Thyroid gland (tissue), 4 donors: ENCODE results near the gene ARHGEF9. TPM values are rescaled to one million over a fixed set of nuclear protein-coding genes. Genes with fewer than 3 reads are reported as not detected.
A peak's percentile ranks its signal among the peaks of the same experiment; 100 is the strongest.

Source experiments
- DNase-seq, 2 donors: peaks; one replicate each; pipeline ENCODE4 v3.0.0-alpha.2; 2019
- H3K27ac ChIP-seq, 3 donors: fragments of 200-600 bp; sonication (generic); 1 replicate in 2 of 3; 2 replicates in 1 of 3; pipeline ENCODE4 v1.5.1; 2016 to 2019; ENCODE audit warnings: mild to moderate bottlenecking in 1 of 3, moderate library complexity in 1 of 3
- H3K27me3 ChIP-seq: fragments of 200-600 bp; sonication (generic); one replicate; pipeline ENCODE4 v1.5.1; 2019
- H3K36me3 ChIP-seq, 2 donors: fragments of 200-600 bp; sonication (generic); one replicate each; pipeline ENCODE4 v1.5.1; 2016 to 2019
- H3K4me1 ChIP-seq, 2 donors: fragments of 200-600 bp; sonication (generic); one replicate each; pipeline ENCODE4 v1.5.1; 2017 to 2019
- H3K4me3 ChIP-seq, 3 donors: fragments of 200-600 bp; sonication (generic); replicated peaks in 1 of 3; 1 replicate in 2 of 3; 2 replicates in 1 of 3; pipeline ENCODE4 v1.5.1; 2016; ENCODE audit warnings: mild to moderate bottlenecking in 1 of 3
- H3K9me3 ChIP-seq: fragments of 200-600 bp; sonication (generic); one replicate; pipeline ENCODE4 v1.5.1; 2017
- POLR2A ChIP-seq, 2 donors: fragments of 450-650 bp; IDR thresholded peaks; one replicate each; pipeline ENCODE4 v1.6.1; 2017; ENCODE audit warnings: antibody characterized with exemption in 2 of 2, mild to moderate bottlenecking in 2 of 2, moderate library complexity in 1 of 2
- WGBS, 2 donors: methylation state at CpG; one replicate each; pipeline ENCODE4 v1.1.5; 2017; 5-methylcytosine and 5-hydroxymethylcytosine counted together
- intact Hi-C: fragments of 100-400 bp; cut with DNase I; formaldehyde crosslinking; loops from one replicate; pipeline ENCODE4 v1.15.1; 2023
- total RNA-seq, 4 donors: library from RNA; depleted of rRNA; stranded (reverse); fragments of >200 nt; gene quantifications; one replicate each; pipeline ENCODE4 v1.2.3, GENCODE V29; 2016
- TF ChIP-seq, protein P1 (sequence below), 6 experiments: fragments of 200-600 bp in 3 of 6; fragments of 450-650 bp in 3 of 6; sonication (generic) in 3 of 6; IDR thresholded peaks; one replicate each; pipeline ENCODE4 v1.5.1; 2016 to 2019; ENCODE audit warnings: antibody characterized with exemption in 6 of 6, mild to moderate bottlenecking in 2 of 6, inconsistent platforms in 1 of 6, moderate library complexity in 1 of 6

ARHGEF9 gene
- total RNA-seq, 4 donors from 2014 or later = 20.2 to 27.0 (median 25.0) TPM

DNA sequence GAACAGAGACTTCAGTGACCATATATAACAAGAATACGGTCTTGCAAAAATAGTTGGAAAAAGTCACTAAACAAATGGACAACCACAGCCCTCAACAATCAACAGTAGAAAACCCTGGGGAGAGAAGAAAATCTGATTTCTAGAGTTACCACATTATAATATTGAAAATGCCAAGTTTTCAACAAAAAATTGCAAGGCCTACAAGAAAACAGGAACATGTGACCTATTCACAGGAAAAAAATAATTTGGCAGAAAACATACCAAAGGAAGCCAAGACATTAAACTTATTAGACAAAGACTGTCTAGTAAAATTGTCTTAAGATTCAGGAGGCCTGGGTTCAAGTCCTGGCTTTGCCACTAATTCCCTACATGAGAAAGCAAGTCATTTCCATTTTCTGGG lies 64.7 kb downstream of the ARHGEF9 start:
- Histone ChIP-seq H3K36me3 (no peaks in the 10 kb centered on the region), H3K27me3 (no peaks in the 10 kb centered on the region), H3K9me3 (no peaks in the 10 kb centered on the region), H3K4me1 (peaks cover 0 to 6% of the 10 kb centered on the region in 2 donors), H3K4me3 (no peak overlapping the region), H3K27ac (no peak overlapping the region)
- TF ChIP-seq, protein P1, sequence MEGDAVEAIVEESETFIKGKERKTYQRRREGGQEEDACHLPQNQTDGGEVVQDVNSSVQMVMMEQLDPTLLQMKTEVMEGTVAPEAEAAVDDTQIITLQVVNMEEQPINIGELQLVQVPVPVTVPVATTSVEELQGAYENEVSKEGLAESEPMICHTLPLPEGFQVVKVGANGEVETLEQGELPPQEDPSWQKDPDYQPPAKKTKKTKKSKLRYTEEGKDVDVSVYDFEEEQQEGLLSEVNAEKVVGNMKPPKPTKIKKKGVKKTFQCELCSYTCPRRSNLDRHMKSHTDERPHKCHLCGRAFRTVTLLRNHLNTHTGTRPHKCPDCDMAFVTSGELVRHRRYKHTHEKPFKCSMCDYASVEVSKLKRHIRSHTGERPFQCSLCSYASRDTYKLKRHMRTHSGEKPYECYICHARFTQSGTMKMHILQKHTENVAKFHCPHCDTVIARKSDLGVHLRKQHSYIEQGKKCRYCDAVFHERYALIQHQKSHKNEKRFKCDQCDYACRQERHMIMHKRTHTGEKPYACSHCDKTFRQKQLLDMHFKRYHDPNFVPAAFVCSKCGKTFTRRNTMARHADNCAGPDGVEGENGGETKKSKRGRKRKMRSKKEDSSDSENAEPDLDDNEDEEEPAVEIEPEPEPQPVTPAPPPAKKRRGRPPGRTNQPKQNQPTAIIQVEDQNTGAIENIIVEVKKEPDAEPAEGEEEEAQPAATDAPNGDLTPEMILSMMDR (IDR thresholded peaks at IDR 0.05) = no peak
- no peak for TF ChIP-seq POLR2A (IDR thresholded peaks at IDR 0.05)
- intact Hi-C loops = no loop called here
- WGBS, 2 donors = 33 to 50% methylated on average over 1 of the region's 1 CpG
- DNase-seq = no peak

GRCh38 chrX:63719633-63720032 lies 65.4 kb downstream of the ARHGEF9 start:
- H3K4me1 ChIP-seq = peaks cover 0 to 6% of the 10 kb centered on the region in 2 donors
- TF ChIP-seq POLR2A (IDR thresholded peaks at IDR 0.05) = no peak
- TF ChIP-seq, protein P1 (IDR thresholded peaks at IDR 0.05) = no peak
- no peaks in the 10 kb centered on the region for H3K27me3 ChIP-seq
- no peaks in the 10 kb centered on the region for H3K9me3 ChIP-seq
- H3K36me3 ChIP-seq = no peaks in the 10 kb centered on the region
- DNase-seq = no peak
- H3K27ac ChIP-seq = no peak overlapping the region
- no peak overlapping the region for H3K4me3 ChIP-seq
- intact Hi-C loops = no loop called here

DNA sequence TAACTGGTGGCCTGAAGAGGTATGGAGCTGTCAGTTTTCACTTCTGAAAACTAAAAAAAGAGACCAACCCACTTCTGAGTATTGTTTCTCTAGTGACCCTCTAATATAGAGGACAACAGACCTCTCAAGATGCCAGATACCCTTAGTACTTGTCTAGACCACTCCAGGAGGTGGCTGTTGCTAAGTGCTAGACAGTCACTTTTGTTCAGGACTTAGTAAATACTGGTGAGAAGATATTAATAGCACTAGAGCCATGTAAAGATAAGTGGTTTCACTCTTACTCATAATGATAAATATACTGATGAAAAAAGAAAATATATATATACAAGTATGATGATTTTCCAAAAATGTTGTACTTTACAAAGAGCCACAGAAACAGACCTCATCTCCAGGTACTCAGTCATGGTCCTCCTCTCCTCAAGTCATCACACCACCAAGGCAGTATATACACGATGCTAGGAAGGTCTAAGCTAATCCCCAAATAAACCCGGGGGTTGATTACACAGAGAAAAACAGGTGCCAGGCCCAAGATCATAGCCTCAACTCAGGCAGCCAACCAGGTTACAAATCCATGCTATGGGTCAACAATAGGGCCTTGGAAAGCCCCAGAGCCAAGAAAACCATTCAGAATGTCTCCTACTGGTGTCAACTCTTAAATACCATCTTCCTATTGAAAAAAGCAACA lies 66.9 kb downstream of the ARHGEF9 start:
- Histone ChIP-seq H3K27me3 (no peaks in the 10 kb centered on the region), H3K4me1 (peaks cover 2 to 8% of the 10 kb centered on the region in 2 donors), H3K27ac (no peak overlapping the region), H3K4me3 (no peak overlapping the region), H3K9me3 (no peaks in the 10 kb centered on the region), H3K36me3 (no peaks in the 10 kb centered on the region)
- TF ChIP-seq POLR2A (IDR thresholded peaks at IDR 0.05) = no peak
- TF ChIP-seq, protein P1 (IDR thresholded peaks at IDR 0.05) = no peak
- intact Hi-C loops = no loop called here
- 28 to 61% methylated on average over 2 of the region's 2 CpGs for WGBS, 2 donors
- DNase-seq = no peak

- Histone ChIP-seq H3K9me3 (no peaks in the 10 kb centered on the region), H3K4me3 (no peak overlapping the region), H3K36me3 (no peaks in the 10 kb centered on the region), H3K27ac (peak overlapping the region; percentile 43 to 59 (median 54)), H3K27me3 (no peaks in the 10 kb centered on the region), H3K4me1 (peaks cover 3 to 12% of the 10 kb centered on the region in 2 donors)
- intact Hi-C loops = no loop called here
- TF ChIP-seq, protein P1 (IDR thresholded peaks at IDR 0.05) = no peak
- TF ChIP-seq POLR2A (IDR thresholded peaks at IDR 0.05) = no peak
- 19 to 38% methylated on average over 2 of the region's 2 CpGs for WGBS, 2 donors
- DNase-seq = peak; percentile 82 to 83
Measured at GRCh38 chrX:63713526-63713925, 71.5 kb downstream of the ARHGEF9 start.

DNA sequence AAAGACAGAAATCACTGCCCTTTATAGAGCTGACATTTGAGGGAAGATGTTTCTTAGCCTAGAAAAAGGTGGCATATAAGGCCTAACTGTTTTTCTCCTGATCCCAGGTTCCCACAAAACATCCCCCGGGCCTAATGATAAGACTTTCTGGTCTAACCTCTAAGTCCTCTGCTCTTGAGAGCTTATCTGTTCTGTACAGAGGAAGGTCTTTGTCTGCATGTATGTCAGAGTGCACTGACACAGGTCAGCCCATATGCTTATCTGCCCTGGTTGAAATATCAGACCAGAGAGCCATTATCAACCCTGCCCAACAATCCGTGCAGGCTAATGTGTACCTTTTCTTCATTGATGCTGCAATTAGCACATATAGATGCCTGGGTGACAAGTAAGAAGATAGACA lies 76.2 kb downstream of the ARHGEF9 start:
- no peak for DNase-seq
- no peak overlapping the region for H3K4me3 ChIP-seq
- peaks cover 0 to 8% of the 10 kb centered on the region in 2 donors for H3K36me3 ChIP-seq
- peaks cover 3 to 6% of the 10 kb centered on the region in 2 donors for H3K4me1 ChIP-seq
- TF ChIP-seq POLR2A (IDR thresholded peaks at IDR 0.05) = no peak
- TF ChIP-seq, protein P1 (IDR thresholded peaks at IDR 0.05) = no peak
- WGBS, 2 donors = 89 to 100% methylated on average over 1 to 2 of the region's 2 CpGs
- intact Hi-C loops = no loop called here
- H3K9me3 ChIP-seq = no peaks in the 10 kb centered on the region
- H3K27ac ChIP-seq = no peak overlapping the region
- no peaks in the 10 kb centered on the region for H3K27me3 ChIP-seq
